HG02973 (cell line): ENCODE data around the gene CDC42SE2.
A peak's percentile ranks its signal among the peaks of the same experiment; 100 is the strongest.
"Not testable (repeated sequence)": the region's sequence is repeated elsewhere in the genome, so short reads cannot be mapped to it uniquely, and the experiment has no call there.

Experiments
- ATAC-seq: cut with Tn5 transposase; IDR thresholded peaks from one replicate; pipeline ENCODE4 v1.9.1; 2021; ENCODE audit warnings: moderate library complexity; ENCODE audit not compliant: unreplicated experiment

The CDC42SE2 gene

GRCh38 chr5:131277875-131278740 is 14.3 kb downstream of the CDC42SE2 start:
- no peak for ATAC-seq

DNA sequence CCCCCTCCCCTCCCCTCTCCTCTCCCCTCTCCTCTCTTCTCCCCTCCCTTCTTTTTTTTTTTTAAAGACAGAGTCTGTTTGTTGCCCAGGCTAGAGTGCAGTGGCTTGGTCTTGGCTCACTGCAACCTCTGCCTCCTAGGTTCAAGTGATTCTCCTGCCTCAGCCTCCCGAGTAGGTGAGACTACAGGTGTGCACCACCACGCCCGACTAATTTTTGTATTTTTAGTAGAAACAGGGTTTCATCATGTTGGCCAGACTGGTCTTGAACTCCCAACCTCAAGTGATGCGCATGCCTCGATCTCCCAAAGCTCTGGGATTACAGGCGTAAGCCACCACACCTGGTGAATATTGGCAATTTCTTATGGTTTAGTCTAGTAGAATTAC is 14.9 kb downstream of the CDC42SE2 start:
- ATAC-seq, result not testable (repeated sequence)

DNA sequence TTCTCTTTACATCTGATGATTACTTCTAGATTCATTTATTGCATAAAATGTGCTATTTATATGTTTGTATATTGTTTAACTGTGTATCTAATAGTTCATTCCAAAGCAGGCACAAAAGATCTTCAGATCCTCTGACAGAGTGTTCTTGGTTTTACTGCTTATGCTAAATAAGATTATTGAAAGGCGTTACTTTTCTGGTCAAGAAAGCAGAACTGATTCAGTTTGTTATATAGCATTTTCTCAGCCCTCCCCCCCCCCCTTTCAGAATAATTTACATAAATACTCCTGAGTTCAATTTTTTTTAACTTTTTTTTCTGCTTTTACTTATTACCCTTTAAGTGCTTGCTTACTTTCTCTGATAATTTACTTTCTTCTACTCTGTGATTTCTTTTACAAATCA is 15.4 kb downstream of the CDC42SE2 start:
- ATAC-seq, result peak; percentile 37

DNA sequence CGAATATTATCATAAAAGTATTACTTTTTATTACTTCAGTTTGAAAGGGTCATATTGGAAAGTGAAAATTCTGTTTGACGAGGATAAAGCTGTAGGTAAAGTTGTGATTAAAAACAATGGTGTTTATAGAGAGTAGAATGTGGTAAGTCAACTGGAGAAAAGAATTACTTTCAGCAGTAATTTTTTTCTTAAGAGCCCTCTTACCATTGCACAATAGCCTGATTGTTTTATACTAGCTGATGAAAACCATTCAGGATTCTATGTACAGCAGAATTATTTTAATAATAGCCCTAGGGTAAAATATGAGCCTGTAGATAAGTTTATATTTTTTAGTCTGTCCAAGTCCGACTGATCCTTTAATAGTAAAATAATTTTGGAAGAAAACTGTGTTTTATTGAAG is 16.6 kb downstream of the CDC42SE2 start:
- ATAC-seq, result no peak

DNA sequence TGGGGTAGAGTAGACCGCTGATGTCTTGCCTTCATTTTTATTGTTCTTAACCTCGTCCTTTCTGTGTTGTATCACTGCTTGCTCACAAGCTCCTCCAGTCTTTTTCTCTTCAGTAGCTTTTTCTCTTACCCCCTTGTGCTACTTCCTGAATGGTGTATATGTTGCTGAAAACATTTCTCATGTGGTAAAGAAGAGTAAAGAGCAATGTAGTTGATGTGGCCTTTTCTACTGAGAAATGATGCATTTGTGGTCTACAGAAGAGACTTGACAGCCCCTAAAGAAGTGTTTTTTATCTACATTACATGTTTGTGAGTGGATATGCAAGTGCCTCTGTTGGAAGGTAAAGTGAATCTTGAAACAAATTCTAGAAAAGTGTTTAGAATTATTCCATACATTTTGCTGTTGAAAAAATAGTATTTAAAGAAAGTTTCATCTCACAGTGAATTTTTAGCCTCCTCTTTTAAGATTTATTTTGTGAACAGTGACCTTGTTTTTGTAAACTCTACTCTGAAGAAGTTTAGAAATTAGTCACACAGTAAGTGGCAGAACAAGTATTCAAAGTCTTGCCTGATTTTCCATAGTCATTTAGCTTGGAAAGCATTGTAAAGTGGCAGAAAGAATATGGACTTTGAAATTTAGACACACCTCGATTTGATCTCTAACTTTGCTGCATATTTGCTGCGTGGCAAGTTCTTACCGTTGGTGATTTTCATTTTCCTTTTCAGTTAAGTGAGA is 17.4 kb downstream of the CDC42SE2 start:
- ATAC-seq, result peak; percentile 33

GRCh38 chr5:131281868-131282234 is 18.0 kb downstream of the CDC42SE2 start:
- no peak for ATAC-seq

- no peak for ATAC-seq
Measured at GRCh38 chr5:131282235-131282634, 18.4 kb downstream of the CDC42SE2 start.

- ATAC-seq, result peak; percentile 35
Measured at GRCh38 chr5:131285703-131286399, 22.0 kb downstream of the CDC42SE2 start.

- ATAC-seq, result no peak
Measured at GRCh38 chr5:131286400-131286715, 22.5 kb downstream of the CDC42SE2 start.

- no peak for ATAC-seq
Measured at GRCh38 chr5:131288328-131288727, 24.5 kb downstream of the CDC42SE2 start.

GRCh38 chr5:131289738-131290137 is 25.9 kb downstream of the CDC42SE2 start:
- ATAC-seq, result no peak

GRCh38 chr5:131296213-131296672 is 32.4 kb downstream of the CDC42SE2 start:
- no peak for ATAC-seq

DNA sequence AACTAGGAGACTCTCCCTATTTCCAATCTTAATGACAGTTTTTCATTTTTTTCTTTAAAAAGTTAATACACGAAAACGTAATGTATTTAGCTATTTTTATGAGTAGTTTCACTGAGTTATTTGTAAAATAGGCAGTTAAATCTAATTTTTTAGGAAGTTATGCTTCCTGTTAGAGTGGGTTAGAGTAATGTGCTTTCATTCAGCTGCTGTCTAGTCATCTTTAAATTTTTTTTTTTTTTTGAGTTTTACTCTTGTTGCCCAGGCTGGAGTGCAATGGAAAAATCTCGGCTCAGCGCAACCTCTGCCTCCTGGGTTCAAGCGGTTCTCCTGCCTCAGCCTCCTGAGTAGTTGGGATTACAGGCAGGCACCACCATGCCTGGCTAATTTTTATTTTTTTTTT is 34.0 kb downstream of the CDC42SE2 start:
- no peak for ATAC-seq

DNA sequence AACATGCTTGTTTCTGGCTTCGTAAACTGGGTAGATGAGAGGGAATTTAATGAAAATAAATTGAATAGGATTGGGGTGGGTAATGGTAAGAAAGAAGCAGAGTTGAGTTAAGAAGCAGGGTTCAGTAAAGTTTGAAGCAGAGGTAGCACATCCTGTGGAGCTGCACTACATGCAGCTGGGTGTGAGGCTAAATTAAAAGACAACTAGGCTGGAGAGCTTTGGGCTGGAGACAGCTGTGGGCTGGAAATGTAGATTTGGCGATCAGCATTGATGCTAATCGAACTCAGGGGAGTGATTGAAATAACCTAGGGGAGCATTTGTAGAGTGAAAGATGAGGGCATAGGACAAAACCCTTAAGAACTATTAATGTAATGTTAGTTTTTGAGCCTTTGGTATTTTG is 35.6 kb downstream of the CDC42SE2 start:
- ATAC-seq, result no peak

GRCh38 chr5:131302506-131302905 is 38.7 kb downstream of the CDC42SE2 start:
- ATAC-seq, result no peak

DNA sequence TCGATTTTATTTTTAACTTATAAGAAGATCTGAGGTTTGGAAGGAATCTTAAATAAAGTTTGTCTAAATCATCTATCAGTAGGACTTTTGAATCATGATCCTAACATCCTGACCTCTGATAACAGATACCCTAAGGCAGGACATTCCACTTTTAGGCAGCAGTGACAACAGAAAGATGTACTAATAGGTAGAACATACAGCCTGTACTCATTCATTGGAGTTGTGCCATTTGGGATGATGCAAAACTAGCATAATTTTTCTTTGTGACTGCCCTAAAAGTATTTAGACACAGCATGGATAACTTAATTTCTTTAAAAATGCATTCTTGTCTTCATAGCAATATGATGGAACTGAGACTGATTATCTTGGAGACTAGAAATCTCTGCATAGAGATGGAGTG is 39.7 kb downstream of the CDC42SE2 start:
- no peak for ATAC-seq

GRCh38 chr5:131304414-131304813 is 40.6 kb downstream of the CDC42SE2 start:
- ATAC-seq, result no peak

DNA sequence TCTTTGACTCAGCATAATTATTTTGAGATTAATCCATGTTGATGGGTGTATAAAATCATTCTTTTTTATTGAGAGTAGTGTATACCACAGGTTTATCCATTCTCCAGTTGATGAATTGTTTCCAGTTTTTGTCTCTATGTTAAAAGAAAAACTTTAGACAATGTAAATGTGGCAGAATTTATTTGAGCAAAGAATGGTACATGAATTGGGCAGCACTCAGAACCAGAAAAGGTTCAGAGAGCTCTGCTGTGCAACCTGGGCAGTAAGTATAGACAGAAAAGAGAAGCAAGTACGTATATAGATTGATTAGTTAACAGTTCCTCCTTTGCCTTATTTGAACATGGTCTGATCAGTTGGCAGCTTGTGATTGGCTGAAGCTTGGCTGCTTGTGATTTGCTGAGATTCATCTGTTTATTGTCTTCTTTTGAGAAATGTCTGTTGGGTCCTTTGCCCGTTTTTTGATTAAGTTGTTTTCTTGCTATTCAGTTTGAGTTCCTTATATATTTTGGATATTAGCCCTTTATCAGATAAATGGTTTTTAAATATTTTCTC is 41.4 kb downstream of the CDC42SE2 start:
- no peak for ATAC-seq

- ATAC-seq, result no peak
Measured at GRCh38 chr5:131305906-131306305, 42.1 kb downstream of the CDC42SE2 start.

- ATAC-seq, result not testable (repeated sequence)
Measured at GRCh38 chr5:131312235-131312772, 48.5 kb downstream of the CDC42SE2 start.

GRCh38 chr5:131316026-131316425 is 52.2 kb downstream of the CDC42SE2 start:
- ATAC-seq, result no peak
